Measurements from ENCODE around the gene MYOF. TPM values are rescaled to one million over a fixed set of nuclear protein-coding genes. Genes with fewer than 3 reads are reported as not detected.
A peak's percentile ranks its signal among the peaks of the same experiment; 100 is the strongest.

Gene MYOF
- polyA plus RNA-seq, 4 donors, result 1.6 to 20.6 (median 9.4) TPM

GRCh38 chr10:93383562-93383981 is 98.6 kb downstream of the MYOF start:
- Histone ChIP-seq H3K27me3 (ENCODE audit: control insufficient read depth in 3 of 3, insufficient read depth in 3 of 3, low read length in 3 of 3) (no peaks in the 10 kb centered on the region), H3K36me3 (ENCODE audit: control insufficient read depth in 3 of 3, insufficient read depth in 2 of 3, low read depth in 1 of 3, low read length in 3 of 3) (peaks cover 0 to 27% (median 0%) of the 10 kb centered on the region in 3 donors), H3K27ac (ENCODE audit: low read depth in 1 of 3, low read length in 2 of 3) (peak overlapping the region in 1 of 3 donors; percentile 65), H3K9me3 (ENCODE audit: control insufficient read depth in 2 of 2, insufficient read depth in 1 of 2, low read depth in 1 of 2, low read length in 1 of 2) (no peaks in the 10 kb centered on the region), H3K4me3 (ENCODE audit: low read depth in 1 of 3, low read length in 3 of 3) (no peak overlapping the region), H3K4me1 (ENCODE audit: control insufficient read depth in 3 of 3, insufficient read depth in 2 of 3, low read depth in 1 of 3, low read length in 2 of 3) (peaks cover 0 to 5% (median 4%) of the 10 kb centered on the region in 3 donors)
- FAIRE-seq (no peak), DNase-seq (no peak)
- WGBS, 3 donors, result 79 to 95% (median 81%) methylated on average over 6 of the region's 6 CpGs

- H3K27ac ChIP-seq (ENCODE audit: low read depth in 1 of 3, low read length in 2 of 3), result no peak overlapping the region
- H3K4me3 ChIP-seq (ENCODE audit: low read depth in 1 of 3, low read length in 3 of 3), result no peak overlapping the region
- H3K27me3 ChIP-seq (ENCODE audit: control insufficient read depth in 3 of 3, insufficient read depth in 3 of 3, low read length in 3 of 3), result no peaks in the 10 kb centered on the region
- DNase-seq (no peak), FAIRE-seq (no peak)
- peaks cover 0 to 15% (median 0%) of the 10 kb centered on the region in 3 donors for H3K36me3 ChIP-seq (ENCODE audit: control insufficient read depth in 3 of 3, insufficient read depth in 2 of 3, low read depth in 1 of 3, low read length in 3 of 3)
- no peaks in the 10 kb centered on the region for H3K9me3 ChIP-seq (ENCODE audit: control insufficient read depth in 2 of 2, insufficient read depth in 1 of 2, low read depth in 1 of 2, low read length in 1 of 2)
- peaks cover 0 to 19% (median 0%) of the 10 kb centered on the region in 3 donors for H3K4me1 ChIP-seq (ENCODE audit: control insufficient read depth in 3 of 3, insufficient read depth in 2 of 3, low read depth in 1 of 3, low read length in 2 of 3)
- WGBS, 3 donors, result 70 to 75% (median 75%) methylated on average over 5 of the region's 5 CpGs
Observed at GRCh38 chr10:93379731-93380575, 102.2 kb downstream of the MYOF start.

GRCh38 chr10:93378997-93379730 is 103.0 kb downstream of the MYOF start:
- no peak for DNase-seq
- Histone ChIP-seq H3K4me3 (ENCODE audit: low read depth in 1 of 3, low read length in 3 of 3) (no peak overlapping the region), H3K9me3 (ENCODE audit: control insufficient read depth in 2 of 2, insufficient read depth in 1 of 2, low read depth in 1 of 2, low read length in 1 of 2) (no peaks in the 10 kb centered on the region), H3K27ac (ENCODE audit: low read depth in 1 of 3, low read length in 2 of 3) (no peak overlapping the region), H3K27me3 (ENCODE audit: control insufficient read depth in 3 of 3, insufficient read depth in 3 of 3, low read length in 3 of 3) (no peaks in the 10 kb centered on the region), H3K4me1 (ENCODE audit: control insufficient read depth in 3 of 3, insufficient read depth in 2 of 3, low read depth in 1 of 3, low read length in 2 of 3) (peaks cover 0 to 19% (median 0%) of the 10 kb centered on the region in 3 donors), H3K36me3 (ENCODE audit: control insufficient read depth in 3 of 3, insufficient read depth in 2 of 3, low read depth in 1 of 3, low read length in 3 of 3) (peaks cover 0 to 18% (median 0%) of the 10 kb centered on the region in 3 donors)
- 82 to 88% (median 85%) methylated on average over 3 of the region's 3 CpGs for WGBS, 3 donors
- no peak for FAIRE-seq

GRCh38 chr10:93378039-93378438 is 104.1 kb downstream of the MYOF start:
- H3K9me3 ChIP-seq (ENCODE audit: control insufficient read depth in 2 of 2, insufficient read depth in 1 of 2, low read depth in 1 of 2, low read length in 1 of 2), result no peaks in the 10 kb centered on the region
- DNase-seq (no peak), FAIRE-seq (no peak)
- H3K27me3 ChIP-seq (ENCODE audit: control insufficient read depth in 3 of 3, insufficient read depth in 3 of 3, low read length in 3 of 3), result no peaks in the 10 kb centered on the region
- no peak overlapping the region for H3K4me3 ChIP-seq (ENCODE audit: low read depth in 1 of 3, low read length in 3 of 3)
- H3K36me3 ChIP-seq (ENCODE audit: control insufficient read depth in 3 of 3, insufficient read depth in 2 of 3, low read depth in 1 of 3, low read length in 3 of 3), result peaks cover 0 to 17% (median 0%) of the 10 kb centered on the region in 3 donors
- no peak overlapping the region for H3K27ac ChIP-seq (ENCODE audit: low read depth in 1 of 3, low read length in 2 of 3)
- peaks cover 0 to 15% (median 0%) of the 10 kb centered on the region in 3 donors for H3K4me1 ChIP-seq (ENCODE audit: control insufficient read depth in 3 of 3, insufficient read depth in 2 of 3, low read depth in 1 of 3, low read length in 2 of 3)
- 94 to 98% (median 95%) methylated on average over 2 of the region's 2 CpGs for WGBS, 3 donors

- Histone ChIP-seq H3K27ac (ENCODE audit: low read depth in 1 of 3, low read length in 2 of 3) (peak overlapping the region in 2 of 3 donors; percentile 68 to 77), H3K9me3 (ENCODE audit: control insufficient read depth in 2 of 2, insufficient read depth in 1 of 2, low read depth in 1 of 2, low read length in 1 of 2) (no peaks in the 10 kb centered on the region), H3K4me3 (ENCODE audit: low read depth in 1 of 3, low read length in 3 of 3) (no peak overlapping the region), H3K4me1 (ENCODE audit: control insufficient read depth in 3 of 3, insufficient read depth in 2 of 3, low read depth in 1 of 3, low read length in 2 of 3) (peaks cover 0 to 15% (median 0%) of the 10 kb centered on the region in 3 donors), H3K36me3 (ENCODE audit: control insufficient read depth in 3 of 3, insufficient read depth in 2 of 3, low read depth in 1 of 3, low read length in 3 of 3) (peaks cover 0 to 18% (median 3%) of the 10 kb centered on the region in 3 donors), H3K27me3 (ENCODE audit: control insufficient read depth in 3 of 3, insufficient read depth in 3 of 3, low read length in 3 of 3) (no peaks in the 10 kb centered on the region)
- DNase-seq, result peak; percentile 79 to 87
- FAIRE-seq, result no peak
- WGBS, 3 donors, result 40 to 52% (median 49%) methylated on average over 10 of the region's 10 CpGs
Observed at GRCh38 chr10:93376372-93377293, 105.5 kb downstream of the MYOF start.

GRCh38 chr10:93370961-93371360 is 111.2 kb downstream of the MYOF start:
- Histone ChIP-seq H3K27ac (ENCODE audit: low read depth in 1 of 3, low read length in 2 of 3) (no peak overlapping the region), H3K9me3 (ENCODE audit: control insufficient read depth in 2 of 2, insufficient read depth in 1 of 2, low read depth in 1 of 2, low read length in 1 of 2) (no peaks in the 10 kb centered on the region), H3K4me3 (ENCODE audit: low read depth in 1 of 3, low read length in 3 of 3) (no peak overlapping the region), H3K27me3 (ENCODE audit: control insufficient read depth in 3 of 3, insufficient read depth in 3 of 3, low read length in 3 of 3) (no peaks in the 10 kb centered on the region), H3K4me1 (ENCODE audit: control insufficient read depth in 3 of 3, insufficient read depth in 2 of 3, low read depth in 1 of 3, low read length in 2 of 3) (peaks cover 0 to 3% (median 0%) of the 10 kb centered on the region in 3 donors), H3K36me3 (ENCODE audit: control insufficient read depth in 3 of 3, insufficient read depth in 2 of 3, low read depth in 1 of 3, low read length in 3 of 3) (peaks cover 0 to 17% (median 4%) of the 10 kb centered on the region in 3 donors)
- 35 to 53% (median 51%) methylated on average over 1 of the region's 1 CpG for WGBS, 3 donors
- DNase-seq, result no peak
- FAIRE-seq, result no peak

GRCh38 chr10:93369588-93370164 is 112.5 kb downstream of the MYOF start:
- no peak for DNase-seq
- FAIRE-seq, result no peak
- H3K27me3 ChIP-seq (ENCODE audit: control insufficient read depth in 3 of 3, insufficient read depth in 3 of 3, low read length in 3 of 3), result no peaks in the 10 kb centered on the region
- no peak overlapping the region for H3K27ac ChIP-seq (ENCODE audit: low read depth in 1 of 3, low read length in 2 of 3)
- 74 to 86% (median 83%) methylated on average over 6 of the region's 6 CpGs for WGBS, 3 donors
- H3K9me3 ChIP-seq (ENCODE audit: control insufficient read depth in 2 of 2, insufficient read depth in 1 of 2, low read depth in 1 of 2, low read length in 1 of 2), result no peaks in the 10 kb centered on the region
- H3K4me3 ChIP-seq (ENCODE audit: low read depth in 1 of 3, low read length in 3 of 3), result no peak overlapping the region
- no peaks in the 10 kb centered on the region for H3K4me1 ChIP-seq (ENCODE audit: control insufficient read depth in 3 of 3, insufficient read depth in 2 of 3, low read depth in 1 of 3, low read length in 2 of 3)
- peaks cover 0 to 16% (median 5%) of the 10 kb centered on the region in 3 donors for H3K36me3 ChIP-seq (ENCODE audit: control insufficient read depth in 3 of 3, insufficient read depth in 2 of 3, low read depth in 1 of 3, low read length in 3 of 3)

Data from small intestine (tissue), 7 donors.